ENCODE data around the gene LDLRAD3.

Gene LDLRAD3

DNA sequence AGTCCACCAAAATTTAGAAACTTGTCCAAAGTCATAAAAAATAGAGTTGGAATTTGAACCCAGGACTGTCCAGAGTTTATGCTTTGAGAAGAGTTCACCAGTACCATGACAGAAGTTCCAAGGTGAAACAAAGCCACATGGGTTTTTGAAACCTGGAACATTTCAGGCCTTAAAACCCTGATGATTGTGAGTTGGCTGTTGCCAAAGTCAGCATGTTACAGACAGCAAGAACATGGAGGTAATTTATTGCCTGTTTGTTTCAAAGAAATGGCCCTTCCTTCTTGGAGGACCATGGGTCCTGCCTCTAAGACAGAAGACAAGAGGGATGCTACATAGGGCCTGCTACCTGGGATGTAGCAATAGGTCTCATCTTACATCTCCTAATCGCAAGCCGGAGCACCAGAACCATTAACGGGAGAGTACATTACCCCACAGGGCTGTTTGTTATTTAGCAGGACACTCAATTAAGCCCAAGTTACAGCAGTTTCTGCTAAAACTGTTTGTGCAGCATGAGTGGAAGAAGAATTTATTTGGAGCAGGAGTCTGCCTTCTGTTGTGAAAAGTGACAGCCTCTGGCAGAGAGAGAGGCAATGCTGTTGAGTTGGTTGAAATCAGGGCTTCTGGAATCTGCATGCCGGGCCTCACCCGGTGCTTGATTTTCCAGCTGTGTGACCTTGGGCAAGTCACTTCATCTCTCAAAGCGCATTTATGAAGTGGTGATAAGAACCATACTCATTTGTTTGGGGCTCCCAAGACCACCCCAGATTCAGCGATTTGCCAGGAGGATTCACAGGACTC, 136.2 kb downstream of the LDLRAD3 start:
- no peak for DNase-seq (ENCODE audit: extremely low read depth, low read depth)
- TF ChIP-seq, protein P1, sequence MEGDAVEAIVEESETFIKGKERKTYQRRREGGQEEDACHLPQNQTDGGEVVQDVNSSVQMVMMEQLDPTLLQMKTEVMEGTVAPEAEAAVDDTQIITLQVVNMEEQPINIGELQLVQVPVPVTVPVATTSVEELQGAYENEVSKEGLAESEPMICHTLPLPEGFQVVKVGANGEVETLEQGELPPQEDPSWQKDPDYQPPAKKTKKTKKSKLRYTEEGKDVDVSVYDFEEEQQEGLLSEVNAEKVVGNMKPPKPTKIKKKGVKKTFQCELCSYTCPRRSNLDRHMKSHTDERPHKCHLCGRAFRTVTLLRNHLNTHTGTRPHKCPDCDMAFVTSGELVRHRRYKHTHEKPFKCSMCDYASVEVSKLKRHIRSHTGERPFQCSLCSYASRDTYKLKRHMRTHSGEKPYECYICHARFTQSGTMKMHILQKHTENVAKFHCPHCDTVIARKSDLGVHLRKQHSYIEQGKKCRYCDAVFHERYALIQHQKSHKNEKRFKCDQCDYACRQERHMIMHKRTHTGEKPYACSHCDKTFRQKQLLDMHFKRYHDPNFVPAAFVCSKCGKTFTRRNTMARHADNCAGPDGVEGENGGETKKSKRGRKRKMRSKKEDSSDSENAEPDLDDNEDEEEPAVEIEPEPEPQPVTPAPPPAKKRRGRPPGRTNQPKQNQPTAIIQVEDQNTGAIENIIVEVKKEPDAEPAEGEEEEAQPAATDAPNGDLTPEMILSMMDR (IDR thresholded peaks at IDR 0.05; ENCODE audit: low read depth, low read length), result no peak

DNA sequence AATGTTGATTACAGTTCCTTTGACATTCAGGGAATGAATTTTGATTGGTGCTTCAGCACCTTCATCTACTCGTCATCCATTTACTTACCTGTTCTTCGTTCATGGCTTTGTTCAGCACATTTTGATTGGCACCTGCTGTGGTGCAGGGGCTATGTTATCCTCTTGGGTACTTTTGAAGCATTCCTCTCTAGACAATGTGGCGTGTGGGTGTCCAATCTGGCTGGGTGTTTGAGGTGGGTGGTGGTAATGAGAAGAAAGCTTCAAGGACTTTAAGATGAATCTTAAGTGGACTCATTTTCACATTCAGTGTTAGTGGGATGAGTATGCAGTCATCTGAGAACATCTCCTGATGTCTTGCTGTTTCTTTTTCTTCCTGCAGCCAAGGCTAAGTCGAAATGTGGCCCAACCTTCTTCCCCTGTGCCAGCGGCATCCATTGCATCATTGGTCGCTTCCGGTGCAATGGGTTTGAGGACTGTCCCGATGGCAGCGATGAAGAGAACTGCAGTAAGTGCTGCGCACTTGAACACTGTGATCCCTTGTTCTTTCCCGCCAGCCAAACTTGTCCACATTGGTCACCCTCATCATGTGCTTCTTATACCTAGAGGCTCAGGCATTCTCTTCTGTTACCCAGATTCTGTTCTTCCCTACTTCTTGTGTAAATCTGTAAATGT, 137.5 kb downstream of the LDLRAD3 start:
- DNase-seq (ENCODE audit: extremely low read depth, low read depth), result no peak
- TF ChIP-seq, protein P1 (IDR thresholded peaks at IDR 0.05; ENCODE audit: low read depth, low read length), result no peak

DNA sequence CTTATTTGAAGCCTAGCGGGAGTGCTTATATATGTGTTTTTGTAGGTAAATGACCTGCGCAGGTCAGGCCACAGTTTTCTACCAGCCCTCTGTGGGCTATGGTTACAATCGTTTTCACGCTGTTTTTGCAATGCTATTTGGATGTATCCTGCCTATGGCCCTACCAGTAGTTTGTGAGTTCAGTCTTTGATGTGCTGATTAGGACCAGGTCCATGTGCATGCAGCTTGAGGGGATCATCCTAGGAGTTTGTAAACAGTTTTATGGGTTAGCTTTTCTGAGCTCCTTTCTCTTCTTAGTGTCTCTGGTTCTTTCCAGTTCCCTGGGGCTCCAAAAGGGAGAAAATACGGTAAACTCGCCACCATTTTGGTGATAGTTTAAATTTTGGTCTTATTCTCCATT, 142.5 kb downstream of the LDLRAD3 start:
- DNase-seq (ENCODE audit: extremely low read depth, low read depth), result no peak
- TF ChIP-seq, protein P1 (IDR thresholded peaks at IDR 0.05; ENCODE audit: low read depth, low read length), result no peak

DNA sequence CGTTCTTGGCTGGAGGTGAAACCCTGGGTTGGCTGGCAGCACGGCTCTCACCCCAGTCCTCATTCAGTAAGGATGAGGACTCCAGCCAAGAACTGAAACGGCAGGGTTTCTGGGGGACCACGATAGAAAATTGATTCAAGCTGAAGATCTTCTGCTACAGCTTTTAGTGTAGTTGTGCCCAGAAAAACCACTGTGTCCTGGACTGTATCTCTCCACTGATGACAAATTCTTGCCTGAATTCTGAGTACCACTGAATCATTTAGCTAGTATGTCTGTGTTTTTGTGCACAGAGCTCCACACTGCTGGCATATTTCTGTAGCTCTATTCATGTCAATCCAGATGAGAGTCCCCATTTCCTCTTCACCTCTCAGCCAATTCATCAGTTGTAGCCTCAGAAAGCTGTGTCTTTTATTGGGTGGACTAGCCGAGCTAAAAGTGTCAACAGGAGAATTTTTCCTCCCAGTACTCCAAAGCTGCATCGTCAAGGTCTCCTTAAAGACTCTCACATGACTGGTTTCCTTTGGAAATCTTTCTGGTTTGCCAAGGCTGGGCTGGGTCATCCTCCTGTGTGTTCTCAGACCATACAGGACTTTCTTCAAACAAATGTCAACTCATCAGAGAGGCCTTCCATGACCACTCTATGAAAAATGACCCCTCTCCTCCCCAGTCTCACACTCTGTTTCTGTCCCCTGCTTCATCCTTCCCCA, 144.6 kb downstream of the LDLRAD3 start:
- TF ChIP-seq, protein P1 (IDR thresholded peaks at IDR 0.05; ENCODE audit: low read depth, low read length), result no peak
- DNase-seq (ENCODE audit: extremely low read depth, low read depth), result no peak

DNA sequence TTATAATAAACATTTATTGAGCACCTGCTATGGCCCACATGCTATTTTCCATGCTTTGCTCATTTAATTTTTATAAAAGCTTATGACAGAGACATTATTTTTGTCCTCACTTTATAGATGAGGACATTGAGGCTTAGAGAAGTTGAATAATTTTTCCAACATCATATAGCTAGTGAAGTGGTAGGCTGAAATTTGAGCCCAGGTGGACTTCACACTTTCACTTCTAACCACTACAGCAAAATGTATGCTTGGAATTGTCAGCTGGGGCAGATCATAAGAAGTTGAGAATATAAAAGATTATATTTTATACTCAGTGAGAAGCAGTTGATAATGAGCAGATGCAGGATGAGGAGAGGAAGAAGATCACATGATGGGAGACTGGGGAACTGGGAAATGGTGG, 146.1 kb downstream of the LDLRAD3 start:
- DNase-seq (ENCODE audit: extremely low read depth, low read depth), result no peak
- TF ChIP-seq, protein P1 (IDR thresholded peaks at IDR 0.05; ENCODE audit: low read depth, low read length), result no peak

DNA sequence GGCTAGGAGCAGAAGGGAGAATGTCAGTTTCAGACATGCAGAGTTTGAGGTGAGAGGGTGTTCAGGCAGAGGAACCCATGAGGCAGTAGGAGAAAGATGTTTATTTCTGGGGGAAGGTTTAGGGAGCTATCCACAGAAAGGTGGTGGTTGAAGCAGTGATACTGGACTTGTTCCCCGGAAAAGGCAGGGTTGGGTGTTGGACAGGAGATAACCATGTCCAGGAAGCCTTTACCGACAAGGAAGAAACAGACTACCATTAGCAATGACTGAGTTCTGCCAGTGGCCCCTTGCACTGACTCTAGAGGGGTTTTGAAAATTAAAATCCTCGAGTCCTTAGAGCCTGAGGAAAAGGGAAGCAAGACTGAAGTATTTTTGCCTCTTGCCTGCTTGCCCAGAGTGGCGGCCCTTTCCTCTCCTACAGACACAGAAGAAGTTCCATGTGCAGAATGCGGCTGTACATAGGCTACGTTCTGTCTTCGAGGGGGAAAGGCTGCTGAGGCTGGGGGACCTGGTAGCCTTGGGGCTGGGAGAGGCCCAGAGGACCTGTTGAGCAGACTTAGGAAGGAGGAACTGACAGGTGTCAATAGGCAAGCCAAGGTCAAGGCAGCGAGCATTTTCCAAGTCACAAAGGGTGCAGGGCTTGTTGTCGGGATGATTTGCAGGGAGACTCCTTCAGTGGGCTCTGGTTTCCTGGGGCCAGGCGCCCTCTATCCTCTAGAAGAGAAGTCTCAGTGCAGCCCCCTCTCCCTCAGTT, 146.7 kb downstream of the LDLRAD3 start:
- TF ChIP-seq, protein P1 (IDR thresholded peaks at IDR 0.05; ENCODE audit: low read depth, low read length), result no peak
- DNase-seq (ENCODE audit: extremely low read depth, low read depth), result no peak
